ENCODE measurements around the gene ISLR2.

- TF ChIP-seq CTCF (IDR thresholded peaks at IDR 0.05): no peak
- TF ChIP-seq EZH2 (IDR thresholded peaks at IDR 0.05): no peak
- no peak for TF ChIP-seq EZH2phosphoT487 (IDR thresholded peaks at IDR 0.05)
Measured at GRCh38 chr15:74156678-74157411, 26.5 kb downstream of the ISLR2 start.

All from neural progenitor cell (in vitro differentiated cells).